ENCODE results near the gene PCCB.
"Not testable (repeated sequence)": the region's sequence is repeated elsewhere in the genome, so short reads cannot be mapped to it uniquely, and the experiment has no call there.

Gene PCCB

DNA sequence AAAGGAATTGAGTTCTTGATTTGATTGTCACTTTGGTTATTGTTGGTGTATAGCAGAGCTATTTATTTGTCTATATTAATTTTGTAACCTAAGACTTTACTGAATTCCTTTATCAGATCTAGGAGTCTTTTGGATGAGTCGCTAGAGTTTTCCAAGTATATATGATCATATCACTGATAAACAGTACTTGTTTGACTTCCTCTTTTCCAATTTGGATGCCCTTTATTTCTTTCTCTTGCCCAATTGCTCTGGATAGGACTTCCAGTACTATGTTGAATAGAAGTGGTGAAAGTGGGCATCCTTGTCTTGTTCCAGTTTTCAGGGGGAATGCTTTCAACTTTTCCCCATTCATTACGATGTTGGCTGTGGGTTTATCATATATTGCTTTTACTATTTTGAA is 21.5 kb downstream of the PCCB start:
- DNase-seq; H3K27me3 Mint-ChIP-seq; ATAC-seq (replicated peaks); H3K9me3 Mint-ChIP-seq; H3K27ac Mint-ChIP-seq; H3K4me3 Mint-ChIP-seq: not testable (repeated sequence)
- H3K36me3 Mint-ChIP-seq (ENCODE audit: insufficient read depth), result peaks cover 17% of the 10 kb centered on the region
- peaks cover 8 to 34% of the 10 kb centered on the region in 2 donors for H3K4me1 Mint-ChIP-seq (ENCODE audit: low read depth in 2 of 2)

DNA sequence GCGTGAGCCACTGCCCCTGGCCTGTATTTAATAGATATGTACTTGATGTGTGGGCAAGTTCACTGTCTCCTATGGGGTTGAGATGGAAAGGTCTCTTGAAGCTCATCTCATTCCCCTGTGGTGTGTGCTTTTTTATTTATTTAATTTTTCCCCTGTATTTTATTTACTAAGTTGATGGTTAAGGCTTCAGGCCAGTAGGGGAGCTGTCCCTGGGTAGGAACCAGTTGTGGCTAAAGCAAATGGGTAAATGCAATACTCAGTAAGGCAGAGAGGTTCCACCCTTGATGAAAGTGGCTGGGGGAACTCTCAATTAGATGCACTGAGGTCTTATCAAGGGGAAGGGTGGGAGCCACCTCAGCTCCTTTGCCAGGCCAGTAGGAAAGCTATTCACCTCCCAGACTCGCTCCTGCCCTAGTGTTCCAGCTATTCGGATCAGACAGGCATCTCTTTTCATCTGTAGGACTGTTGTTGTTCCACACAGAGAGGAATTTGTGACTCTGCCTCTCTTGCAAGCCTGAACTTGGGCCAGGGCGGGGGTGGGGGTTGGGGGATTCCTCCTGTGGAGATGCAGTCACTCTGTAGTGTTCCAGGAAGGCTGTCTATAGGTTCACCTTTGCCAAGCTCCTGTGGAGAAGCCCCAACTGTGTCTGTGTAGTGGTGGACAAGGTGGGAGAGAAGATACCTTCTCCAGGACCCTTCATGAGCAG is 26.1 kb downstream of the PCCB start:
- Mint-ChIP-seq H3K4me3 (no peak overlapping the region), H3K9me3 (peaks cover 2 to 12% of the 10 kb centered on the region in 2 donors), H3K27me3 (no peaks in the 10 kb centered on the region), H3K4me1 (ENCODE audit: low read depth in 2 of 2) (peaks cover 7 to 41% of the 10 kb centered on the region in 2 donors), H3K27ac (no peak overlapping the region), H3K36me3 (ENCODE audit: insufficient read depth) (peaks cover 11% of the 10 kb centered on the region)
- DNase-seq (no peak), ATAC-seq (replicated peaks) (no peak)

DNA sequence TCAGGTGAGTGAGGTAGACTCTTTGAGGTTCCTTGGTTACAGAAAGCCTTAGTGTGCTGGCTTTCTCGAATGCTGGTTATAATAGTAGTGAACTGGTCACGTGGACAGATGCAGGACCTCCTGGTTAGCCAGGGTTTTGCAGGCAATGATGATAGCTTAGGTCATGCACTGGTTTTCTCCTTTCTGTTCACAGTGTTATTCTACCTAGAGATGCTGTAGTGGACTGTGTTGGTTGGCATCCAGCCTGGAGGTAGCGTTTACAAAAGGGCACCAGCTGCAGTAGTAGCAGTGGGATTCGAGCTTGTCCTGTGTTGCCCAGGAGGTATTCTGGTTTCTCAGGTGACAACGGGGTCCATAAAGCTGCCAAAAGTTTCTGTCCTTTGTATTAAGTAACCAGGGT is 27.0 kb downstream of the PCCB start:
- Mint-ChIP-seq H3K4me3 (no peak overlapping the region), H3K36me3 (ENCODE audit: insufficient read depth) (peaks cover 11% of the 10 kb centered on the region), H3K27me3 (no peaks in the 10 kb centered on the region), H3K4me1 (ENCODE audit: low read depth in 2 of 2) (peaks cover 4 to 38% of the 10 kb centered on the region in 2 donors), H3K27ac (no peak overlapping the region), H3K9me3 (peaks cover 4 to 12% of the 10 kb centered on the region in 2 donors)
- ATAC-seq (replicated peaks) (no peak), DNase-seq (no peak)

DNA sequence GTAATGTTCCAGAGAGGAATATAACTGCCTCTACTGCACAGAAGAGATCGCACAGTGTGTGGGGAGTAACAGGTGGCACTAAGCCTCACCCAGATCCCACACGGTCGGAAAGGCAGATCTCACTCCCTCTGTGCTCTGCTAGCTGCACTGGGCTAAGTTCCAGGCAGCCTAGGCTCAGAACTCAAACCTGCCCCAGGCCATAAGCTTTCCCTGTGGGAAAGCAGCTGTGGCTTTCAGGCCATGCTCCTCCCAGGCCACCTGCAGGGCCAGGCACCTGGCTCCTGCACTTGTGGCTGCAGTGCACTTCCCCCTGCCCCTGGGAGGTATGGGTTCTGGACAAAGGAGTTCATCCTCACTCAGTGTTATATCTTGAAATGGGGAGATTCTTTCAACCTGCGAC is 27.5 kb downstream of the PCCB start:
- Mint-ChIP-seq H3K4me3 (no peak overlapping the region), H3K27ac (no peak overlapping the region), H3K9me3 (peaks cover 4 to 12% of the 10 kb centered on the region in 2 donors), H3K36me3 (ENCODE audit: insufficient read depth) (peaks cover 11% of the 10 kb centered on the region), H3K4me1 (ENCODE audit: low read depth in 2 of 2) (peaks cover 0 to 37% of the 10 kb centered on the region in 2 donors), H3K27me3 (no peaks in the 10 kb centered on the region)
- ATAC-seq (replicated peaks), result no peak
- DNase-seq, result no peak

DNA sequence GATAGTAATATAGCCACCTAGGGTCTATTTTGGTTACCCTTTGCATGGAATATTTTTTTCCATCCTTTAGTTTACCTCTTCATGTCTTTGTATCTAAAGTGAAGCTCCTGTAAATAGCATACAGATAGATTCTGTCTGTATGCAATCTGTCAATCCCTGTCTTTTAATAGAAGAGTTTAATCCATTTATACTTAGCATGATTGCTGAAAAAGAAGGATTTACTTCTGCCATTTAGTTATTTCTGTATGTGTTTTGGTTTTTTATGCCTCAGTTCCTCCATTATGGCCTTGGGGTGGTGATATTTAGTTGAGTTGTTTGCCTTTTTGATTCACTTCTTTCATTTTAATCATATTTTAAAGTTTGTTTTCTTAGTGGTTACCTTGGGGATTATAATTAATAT is 29.0 kb downstream of the PCCB start:
- Mint-ChIP-seq H3K4me3 (no peak overlapping the region), H3K9me3 (peaks cover 4 to 12% of the 10 kb centered on the region in 2 donors), H3K4me1 (ENCODE audit: low read depth in 2 of 2) (peaks cover 0 to 28% of the 10 kb centered on the region in 2 donors), H3K27me3 (no peaks in the 10 kb centered on the region), H3K27ac (no peak overlapping the region), H3K36me3 (ENCODE audit: insufficient read depth) (peaks cover 11% of the 10 kb centered on the region)
- DNase-seq (no peak), ATAC-seq (replicated peaks) (no peak)

DNA sequence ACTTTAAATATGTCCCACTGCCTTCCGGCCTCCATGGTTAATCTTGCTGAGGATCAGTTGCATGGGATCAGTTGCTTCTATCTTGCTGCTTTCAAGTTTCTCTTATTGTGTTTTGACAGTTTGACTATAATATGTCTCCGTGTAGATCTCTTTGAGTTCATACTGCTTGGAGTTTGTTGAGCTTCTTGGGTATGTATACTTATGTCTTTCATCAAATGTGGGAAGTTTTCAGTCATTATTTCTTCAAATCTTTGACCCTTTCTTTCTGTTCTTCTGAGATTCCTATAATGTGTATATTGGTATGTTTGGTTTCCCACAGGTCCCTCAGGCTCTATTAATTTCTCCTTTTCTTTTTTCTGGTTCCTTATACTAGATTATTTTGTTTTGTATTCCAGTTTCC is 30.8 kb downstream of the PCCB start:
- H3K27me3 Mint-ChIP-seq, result no peaks in the 10 kb centered on the region
- peaks cover 4 to 12% of the 10 kb centered on the region in 2 donors for H3K9me3 Mint-ChIP-seq
- H3K27ac Mint-ChIP-seq, result no peak overlapping the region
- H3K4me3 Mint-ChIP-seq, result no peak overlapping the region
- peaks cover 0 to 20% of the 10 kb centered on the region in 2 donors for H3K4me1 Mint-ChIP-seq (ENCODE audit: low read depth in 2 of 2)
- H3K36me3 Mint-ChIP-seq (ENCODE audit: insufficient read depth), result peaks cover 15% of the 10 kb centered on the region
- no peak for ATAC-seq (replicated peaks)
- no peak for DNase-seq

DNA sequence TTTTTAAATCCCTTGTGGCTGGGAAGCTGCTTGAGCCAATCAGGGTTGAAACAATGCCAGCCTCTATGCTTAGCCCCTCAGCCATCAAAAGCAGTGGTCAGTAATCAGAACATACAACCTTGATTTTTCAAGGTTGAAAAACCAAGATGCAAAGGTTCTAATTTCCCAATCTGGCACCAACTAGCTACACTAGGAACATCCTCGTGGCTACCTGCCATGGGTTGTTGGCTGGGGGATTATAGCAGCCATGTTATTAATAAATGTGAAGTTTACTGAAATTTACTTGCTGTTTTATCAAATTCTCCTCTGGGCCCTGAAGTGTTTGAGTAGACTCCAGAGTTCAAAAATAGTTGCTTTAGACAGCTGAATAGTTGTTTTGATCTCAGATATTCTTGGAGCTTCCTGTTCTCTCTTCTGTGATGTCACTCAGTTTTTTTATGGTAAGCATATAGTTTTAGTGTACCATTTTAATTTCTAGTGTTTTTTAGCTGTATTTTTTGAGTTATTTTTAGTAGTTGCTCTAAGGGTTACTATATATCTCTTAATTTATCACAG is 31.9 kb downstream of the PCCB start:
- Mint-ChIP-seq H3K9me3 (peaks cover 4 to 12% of the 10 kb centered on the region in 2 donors), H3K4me3 (no peak overlapping the region), H3K4me1 (ENCODE audit: low read depth in 2 of 2) (peaks cover 0 to 20% of the 10 kb centered on the region in 2 donors), H3K27ac (no peak overlapping the region), H3K27me3 (no peaks in the 10 kb centered on the region), H3K36me3 (ENCODE audit: insufficient read depth) (peaks cover 20% of the 10 kb centered on the region)
- DNase-seq, result no peak
- ATAC-seq (replicated peaks), result no peak

DNA sequence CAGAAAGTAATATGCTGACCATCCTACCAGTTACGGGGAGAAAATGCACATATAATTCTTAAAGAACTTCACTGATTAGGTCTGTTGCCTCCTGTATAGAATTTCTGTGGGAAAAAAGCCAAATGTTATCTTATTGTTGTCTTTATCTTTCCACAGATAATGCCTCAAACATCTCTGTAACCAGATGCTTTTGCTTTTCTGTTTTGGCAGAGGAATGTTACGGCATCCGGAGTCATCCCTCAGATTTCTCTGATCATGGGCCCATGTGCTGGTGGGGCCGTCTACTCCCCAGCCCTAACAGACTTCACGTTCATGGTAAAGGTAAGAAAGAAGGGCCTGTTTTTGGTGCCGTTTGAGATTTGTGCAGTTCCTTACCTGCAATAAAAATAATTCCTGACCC is 33.5 kb downstream of the PCCB start:
- peaks cover 20% of the 10 kb centered on the region for H3K36me3 Mint-ChIP-seq (ENCODE audit: insufficient read depth)
- H3K27me3 Mint-ChIP-seq, result no peaks in the 10 kb centered on the region
- no peak overlapping the region for H3K4me3 Mint-ChIP-seq
- H3K27ac Mint-ChIP-seq, result no peak overlapping the region
- peaks cover 0 to 13% of the 10 kb centered on the region in 2 donors for H3K4me1 Mint-ChIP-seq (ENCODE audit: low read depth in 2 of 2)
- DNase-seq (no peak), ATAC-seq (replicated peaks) (no peak)
- peaks cover 4 to 7% of the 10 kb centered on the region in 2 donors for H3K9me3 Mint-ChIP-seq

DNA sequence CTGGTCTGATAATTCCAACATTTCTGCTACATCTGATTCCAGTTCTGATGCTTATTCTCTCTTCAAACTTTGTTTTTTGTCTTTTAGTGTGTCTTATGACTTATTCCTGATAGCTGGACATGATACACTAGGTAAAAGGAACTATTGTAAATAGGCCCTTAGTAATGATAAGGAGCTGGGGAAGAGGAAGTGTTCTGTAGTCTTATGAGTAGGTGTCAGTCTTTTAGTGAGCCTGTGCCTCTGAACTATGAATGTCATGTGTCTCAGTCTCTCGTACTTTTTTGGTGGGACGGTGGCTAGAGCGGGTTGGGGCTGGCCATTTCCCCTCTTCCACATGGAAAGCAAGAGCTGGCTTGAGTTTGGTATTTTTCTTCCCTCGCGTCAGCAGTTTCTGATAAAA is 41.2 kb downstream of the PCCB start:
- Mint-ChIP-seq H3K27ac (no peak overlapping the region), H3K4me1 (ENCODE audit: low read depth in 2 of 2) (peaks cover 5% of the 10 kb centered on the region in 2 donors)

DNA sequence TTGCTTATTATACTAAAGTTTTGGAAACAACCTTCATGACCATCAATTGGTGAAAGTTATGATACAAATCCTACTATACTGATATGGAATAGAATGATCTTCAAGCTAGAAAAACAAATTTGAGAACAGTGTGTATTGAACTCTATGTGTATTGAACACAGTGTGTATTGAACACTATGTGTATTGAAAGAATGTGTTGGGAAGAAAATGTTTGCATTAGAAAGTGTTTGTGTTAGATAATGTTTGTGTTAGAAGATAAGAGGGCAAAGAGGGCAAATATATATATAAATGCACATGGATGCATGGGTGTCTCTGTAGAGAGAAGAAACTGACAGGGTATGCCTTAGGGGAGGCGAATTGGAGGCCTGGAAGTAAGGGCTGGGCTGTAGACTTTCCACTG is 42.4 kb downstream of the PCCB start:
- no peak overlapping the region for H3K27ac Mint-ChIP-seq
- peaks cover 5% of the 10 kb centered on the region in 2 donors for H3K4me1 Mint-ChIP-seq (ENCODE audit: low read depth in 2 of 2)
- no peak overlapping the region for H3K4me3 Mint-ChIP-seq
- no peaks in the 10 kb centered on the region for H3K27me3 Mint-ChIP-seq
- peaks cover 9% of the 10 kb centered on the region for H3K36me3 Mint-ChIP-seq (ENCODE audit: insufficient read depth)
- no peaks in the 10 kb centered on the region for H3K9me3 Mint-ChIP-seq
- DNase-seq, result no peak
- no peak for ATAC-seq (replicated peaks)

More for the DNA sequence above, 41.2 kb downstream of the PCCB start:
- Mint-ChIP-seq H3K4me3 (no peak overlapping the region), H3K27me3 (no peaks in the 10 kb centered on the region), H3K9me3 (no peaks in the 10 kb centered on the region), H3K36me3 (ENCODE audit: insufficient read depth) (peaks cover 14% of the 10 kb centered on the region)
- DNase-seq (no peak), ATAC-seq (replicated peaks) (no peak)

DNA sequence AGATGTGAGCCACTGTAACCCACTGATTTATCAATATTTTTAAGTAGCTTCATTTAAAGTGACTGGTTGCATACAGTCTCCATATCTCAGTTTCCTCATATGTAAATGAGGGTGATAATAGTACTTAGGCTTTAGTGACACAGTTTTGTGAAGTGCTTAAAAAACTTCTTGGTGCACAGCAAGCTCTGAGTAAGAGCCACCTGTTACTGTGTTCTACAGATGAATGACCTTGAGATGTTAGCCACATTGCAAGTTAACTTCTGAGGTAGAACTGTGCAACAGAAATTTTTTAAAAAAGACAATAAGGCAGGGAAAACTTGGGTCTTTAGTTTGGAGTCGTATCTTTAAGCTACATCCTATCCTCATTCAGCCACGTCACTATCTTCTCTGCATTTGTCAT is 43.1 kb downstream of the PCCB start:
- no peaks in the 10 kb centered on the region for H3K9me3 Mint-ChIP-seq
- peaks cover 5% of the 10 kb centered on the region in 2 donors for H3K4me1 Mint-ChIP-seq (ENCODE audit: low read depth in 2 of 2)
- H3K4me3 Mint-ChIP-seq, result no peak overlapping the region
- no peak overlapping the region for H3K27ac Mint-ChIP-seq
- H3K36me3 Mint-ChIP-seq (ENCODE audit: insufficient read depth), result peaks cover 13% of the 10 kb centered on the region
- ATAC-seq (replicated peaks) (no peak), DNase-seq (no peak)
- H3K27me3 Mint-ChIP-seq, result no peaks in the 10 kb centered on the region

DNA sequence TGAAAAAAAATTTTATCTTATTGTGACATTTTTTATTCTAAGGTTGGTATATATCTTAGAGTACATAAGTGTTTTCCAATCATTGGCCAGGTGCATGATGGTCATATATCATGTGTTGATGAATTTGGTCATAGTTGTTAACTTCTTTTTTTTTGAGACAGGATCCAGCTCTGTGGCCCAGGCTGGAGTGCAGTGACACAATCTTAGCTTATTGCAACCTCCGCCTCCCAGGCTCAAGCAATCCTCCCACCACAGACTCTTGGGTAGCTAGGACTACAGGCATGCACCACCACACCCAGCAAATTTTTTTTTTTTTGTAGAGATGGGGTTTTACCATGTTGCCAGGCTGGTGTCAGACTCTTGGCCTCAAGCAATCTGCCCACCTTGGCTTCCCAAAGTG is 44.0 kb downstream of the PCCB start:
- DNase-seq, result no peak
- no peak overlapping the region for H3K27ac Mint-ChIP-seq

DNA sequence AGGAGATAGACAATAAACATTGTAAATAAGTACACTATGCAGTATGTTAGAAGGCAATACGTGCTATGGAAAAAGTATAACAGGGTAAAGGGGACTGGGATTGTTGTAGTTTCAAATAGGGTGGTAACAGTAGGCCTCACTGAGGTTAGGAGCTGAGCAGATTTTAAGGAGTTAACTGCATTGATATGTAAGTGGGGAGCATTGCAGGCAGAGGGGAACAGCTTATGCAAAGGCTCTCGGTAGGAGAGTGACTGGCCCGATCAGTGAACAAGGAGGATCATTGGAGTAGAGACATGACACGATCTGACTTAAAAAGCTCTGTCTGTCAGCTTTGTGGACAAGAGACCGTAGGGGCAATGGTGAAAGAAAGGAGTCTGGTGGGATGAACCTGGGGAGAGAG is 46.8 kb downstream of the PCCB start:
- Mint-ChIP-seq H3K4me3 (no peak overlapping the region), H3K27me3 (no peaks in the 10 kb centered on the region), H3K4me1 (ENCODE audit: low read depth in 2 of 2) (no peaks in the 10 kb centered on the region), H3K36me3 (ENCODE audit: insufficient read depth) (peaks cover 18% of the 10 kb centered on the region), H3K9me3 (no peaks in the 10 kb centered on the region), H3K27ac (no peak overlapping the region)
- DNase-seq (no peak), ATAC-seq (replicated peaks) (no peak)

More for the DNA sequence above, 44.0 kb downstream of the PCCB start:
- Mint-ChIP-seq H3K27me3 (no peaks in the 10 kb centered on the region), H3K36me3 (ENCODE audit: insufficient read depth) (peaks cover 16% of the 10 kb centered on the region), H3K9me3 (no peaks in the 10 kb centered on the region), H3K4me1 (ENCODE audit: low read depth in 2 of 2) (peaks cover 5% of the 10 kb centered on the region in 2 donors), H3K4me3 (no peak overlapping the region)
- ATAC-seq (replicated peaks), result no peak

DNA sequence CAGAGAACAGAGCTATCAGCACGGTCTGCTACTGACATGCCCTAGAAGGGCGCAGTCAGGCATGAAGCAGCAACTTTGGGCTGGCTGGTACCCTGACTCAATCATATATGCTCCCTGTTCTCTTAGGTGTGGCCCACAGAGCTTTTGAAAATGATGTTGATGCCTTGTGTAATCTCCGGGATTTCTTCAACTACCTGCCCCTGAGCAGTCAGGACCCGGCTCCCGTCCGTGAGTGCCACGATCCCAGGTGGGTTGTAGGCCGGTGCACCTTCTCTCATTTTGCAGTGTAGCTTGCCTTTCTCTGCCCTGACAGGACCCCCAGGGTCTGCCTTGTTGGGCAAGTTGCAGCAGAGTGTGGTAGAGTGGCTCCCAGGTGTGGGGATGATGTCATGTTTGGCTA is 47.7 kb downstream of the PCCB start:
- no peak overlapping the region for H3K4me3 Mint-ChIP-seq
- H3K27ac Mint-ChIP-seq, result peak overlapping the region in 1 of 2 donors; percentile 27
- peaks cover 20% of the 10 kb centered on the region for H3K36me3 Mint-ChIP-seq (ENCODE audit: insufficient read depth)
- no peaks in the 10 kb centered on the region for H3K9me3 Mint-ChIP-seq
- H3K4me1 Mint-ChIP-seq (ENCODE audit: low read depth in 2 of 2), result no peaks in the 10 kb centered on the region
- DNase-seq (no peak), ATAC-seq (replicated peaks) (no peak)
- no peaks in the 10 kb centered on the region for H3K27me3 Mint-ChIP-seq
